A172 (cell line): ENCODE data around the gene RAMP2. TPM values are rescaled to one million over a fixed set of nuclear protein-coding genes. Genes with fewer than 3 reads are reported as not detected.
"Not testable (repeated sequence)": the region's sequence is repeated elsewhere in the genome, so short reads cannot be mapped to it uniquely, and the experiment has no call there.

Experiments used
- DNase-seq: peaks from one replicate; pipeline ENCODE4 v3.0.0-alpha.2; 2015; ENCODE audit warnings: low spot score
- total RNA-seq: library from RNA; depleted of rRNA; stranded (reverse); fragments of >200 nt; shearing (Covaris generic); gene quantifications from 2 replicates; pipeline ENCODE4 v1.2.3, GENCODE V29; 2014; rRNA removed

Gene RAMP2
- total RNA-seq = not detected in 2 replicates

- no peak for DNase-seq
Observed at GRCh38 chr17:42760652-42761581, at the start of gene RAMP2. TSS of gene RAMP2 (plus strand) at chr17:42761227. CDS start at chr17:42761262, 35 bp downstream.

- peak; percentile 69 for DNase-seq
Observed at GRCh38 chr17:42720996-42721583, 39.9 kb upstream of the RAMP2 start.

- no peak for DNase-seq
Observed at GRCh38 chr17:42723636-42724035, 37.4 kb upstream of the RAMP2 start.

- DNase-seq = no peak
Observed at GRCh38 chr17:42725143-42725542, 35.9 kb upstream of the RAMP2 start.

- DNase-seq = no peak
Observed at GRCh38 chr17:42740699-42741098, 20.3 kb upstream of the RAMP2 start.

GRCh38 chr17:42742916-42743315 lies 18.1 kb upstream of the RAMP2 start:
- not testable (repeated sequence) for DNase-seq

GRCh38 chr17:42743595-42744282 lies 17.3 kb upstream of the RAMP2 start:
- DNase-seq = no peak

- DNase-seq = peak; percentile 55
Observed at GRCh38 chr17:42744283-42744805, 16.7 kb upstream of the RAMP2 start.

GRCh38 chr17:42744806-42745617 lies 16.0 kb upstream of the RAMP2 start, which contains the start of gene EZH1:
TSS of gene EZH1 (minus strand) at chr17:42745040. CDS start at chr17:42728941, 16,099 bp downstream.
- peak; percentile 86 for DNase-seq

- no peak for DNase-seq
Observed at GRCh38 chr17:42748202-42748907, 12.7 kb upstream of the RAMP2 start.

GRCh38 chr17:42748908-42749798 lies 11.9 kb upstream of the RAMP2 start:
- DNase-seq = no peak

- DNase-seq = no peak
Observed at GRCh38 chr17:42750739-42751344, 10.2 kb upstream of the RAMP2 start.

- DNase-seq = no peak
Observed at GRCh38 chr17:42751628-42752027, 9.4 kb upstream of the RAMP2 start.

- peak; percentile 86 for DNase-seq
Observed at GRCh38 chr17:42754782-42755181, 6.2 kb upstream of the RAMP2 start.

- DNase-seq = no peak
Observed at GRCh38 chr17:42759982-42760651, 910 bp upstream of the RAMP2 start.

GRCh38 chr17:42761638-42762037 lies 611 bp downstream of the RAMP2 start:
- DNase-seq = no peak

GRCh38 chr17:42766124-42766523 lies 5.1 kb downstream of the RAMP2 start:
- no peak for DNase-seq

- DNase-seq = no peak
Observed at GRCh38 chr17:42767512-42767911, 6.5 kb downstream of the RAMP2 start.
